HG03469 (cell line): Measurements from ENCODE around the gene C3orf70.

Experiments used
- ATAC-seq: cut with Tn5 transposase; IDR thresholded peaks from one replicate; pipeline ENCODE4 v1.9.1; 2021; ENCODE audit warnings: mild to moderate bottlenecking, moderate library complexity, moderate number of reproducible peaks; ENCODE audit not compliant: unreplicated experiment

Gene C3orf70

DNA sequence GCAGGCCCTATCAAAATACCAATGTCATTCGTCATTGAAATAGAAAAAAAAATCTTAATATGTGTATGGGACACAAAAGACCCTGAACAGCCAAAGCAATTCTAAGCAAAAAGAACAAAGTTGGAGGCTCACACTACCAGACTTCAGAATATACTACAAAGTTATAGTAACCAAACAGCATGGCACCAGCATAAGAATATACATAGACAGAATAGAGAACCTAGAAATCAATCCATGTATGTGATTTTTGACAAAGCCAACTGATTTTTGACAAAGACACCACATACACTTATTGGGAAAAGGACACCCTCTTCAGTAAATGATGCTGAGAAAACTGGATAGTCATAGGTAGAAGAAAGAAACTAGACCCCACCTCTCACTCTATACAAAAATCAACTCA lies 95.0 kb downstream of the C3orf70 start:
- no peak for ATAC-seq

DNA sequence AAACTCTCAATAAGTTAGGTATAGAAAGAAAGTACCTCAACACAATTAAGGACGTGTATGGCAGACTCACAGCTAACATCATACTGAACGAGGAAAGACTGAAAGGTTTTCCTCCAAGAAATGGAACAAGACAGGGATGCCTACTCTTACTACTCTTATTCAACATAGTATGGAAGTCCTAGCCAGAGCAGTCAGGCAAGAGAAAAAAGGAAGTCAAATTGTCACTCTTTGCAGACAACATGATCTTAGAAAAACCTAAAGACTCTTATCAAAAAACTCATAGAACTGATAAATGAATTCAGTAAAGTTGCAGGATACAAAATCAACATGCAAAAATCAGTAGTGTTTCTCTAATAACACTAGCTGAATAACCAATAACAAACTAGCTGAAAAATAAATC lies 96.0 kb downstream of the C3orf70 start:
- ATAC-seq = no peak

DNA sequence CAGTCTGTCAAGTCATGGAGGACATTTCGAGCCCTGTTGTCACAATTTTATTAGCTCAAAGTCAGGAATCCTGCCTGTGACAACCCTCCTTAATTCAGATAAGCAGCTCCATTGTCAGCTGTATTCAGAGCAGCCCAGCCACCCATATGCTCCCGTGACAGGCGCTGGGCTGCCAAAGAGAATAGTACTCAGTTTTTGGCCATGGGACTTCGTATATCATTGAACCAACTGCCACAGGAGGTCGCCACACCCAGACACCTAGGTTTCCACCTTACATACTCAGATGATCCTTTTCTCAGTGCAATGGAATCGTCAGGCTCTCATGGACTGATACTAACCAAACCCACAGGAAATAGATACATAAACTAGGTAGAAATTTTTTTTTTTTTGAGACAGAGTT lies 100.2 kb downstream of the C3orf70 start:
- no peak for ATAC-seq

DNA sequence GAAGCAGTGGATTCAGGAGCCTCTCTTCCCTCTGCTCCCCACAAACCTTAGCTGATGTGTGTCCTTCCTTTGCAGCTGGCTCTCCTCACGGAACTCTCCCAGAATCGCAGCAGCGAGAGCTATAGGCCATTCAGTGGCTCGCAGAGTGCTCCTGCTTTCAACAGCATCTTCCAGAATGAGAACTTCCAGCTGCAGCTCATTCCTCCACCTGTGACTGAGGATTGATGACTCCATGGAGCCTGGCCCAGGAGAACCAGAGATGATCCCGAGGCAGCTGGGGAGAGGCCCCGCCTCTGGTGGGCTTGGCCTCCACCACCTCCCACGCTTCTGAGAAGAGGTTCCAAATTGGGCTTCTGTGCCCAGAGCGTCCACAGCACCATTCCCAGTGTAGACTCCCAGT lies 101.1 kb downstream of the C3orf70 start:
- no peak for ATAC-seq

DNA sequence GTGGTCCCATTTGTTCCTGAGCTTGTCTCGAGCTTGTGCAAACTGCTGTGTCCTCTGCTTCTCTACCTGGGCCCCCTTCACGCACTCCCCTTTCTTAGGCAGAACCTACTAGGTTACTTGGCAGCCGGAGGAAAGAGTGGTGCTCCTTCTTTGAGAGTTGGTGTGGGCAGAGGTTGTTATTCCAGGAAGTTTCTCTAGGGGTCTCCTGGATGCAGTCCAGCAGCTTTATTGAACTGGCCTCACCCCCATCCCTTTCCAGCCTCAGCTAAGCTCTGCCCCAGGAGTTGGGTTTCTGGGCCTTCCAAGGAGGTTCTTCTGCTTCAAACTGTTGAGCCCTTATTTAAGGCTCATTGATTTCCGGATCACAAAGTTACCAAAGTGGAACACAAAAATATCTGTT lies 103.2 kb downstream of the C3orf70 start:
- no peak for ATAC-seq

DNA sequence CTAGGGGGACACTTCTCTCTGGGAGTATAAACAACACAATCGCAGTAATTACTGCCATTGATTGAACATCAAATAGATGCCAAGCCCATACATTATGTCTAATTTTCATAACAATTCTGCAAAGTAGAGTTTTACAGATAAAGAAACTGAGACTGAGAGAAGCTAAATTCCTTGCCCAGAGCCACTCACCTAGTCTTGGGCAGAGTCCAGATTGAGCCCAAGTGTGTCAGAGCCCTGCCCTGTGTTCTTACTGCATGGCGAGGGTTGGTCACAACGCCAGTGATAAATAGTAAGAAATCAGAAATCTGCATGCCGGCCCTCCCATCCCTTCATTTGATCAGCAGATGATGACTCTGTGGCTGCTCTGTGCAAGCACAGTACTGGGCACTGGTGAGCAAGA lies 106.3 kb downstream of the C3orf70 start:
- ATAC-seq = no peak

DNA sequence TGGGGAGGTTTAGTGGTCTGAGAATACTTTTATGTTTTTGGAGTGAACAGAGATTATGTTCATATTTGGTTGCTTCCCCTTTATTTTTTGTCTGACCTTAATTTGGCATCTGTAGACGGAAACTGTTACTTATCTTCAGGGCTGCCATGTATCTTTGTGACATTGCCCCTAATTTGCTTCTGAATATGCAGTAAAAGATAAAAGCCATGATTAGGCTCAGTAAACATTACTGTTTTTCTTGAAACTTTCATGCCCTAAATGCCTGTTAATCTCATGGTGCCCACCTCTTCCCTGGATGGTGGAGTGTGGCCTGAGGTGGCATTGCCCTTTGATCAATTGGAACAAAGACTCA lies 106.7 kb downstream of the C3orf70 start:
- ATAC-seq = no peak

DNA sequence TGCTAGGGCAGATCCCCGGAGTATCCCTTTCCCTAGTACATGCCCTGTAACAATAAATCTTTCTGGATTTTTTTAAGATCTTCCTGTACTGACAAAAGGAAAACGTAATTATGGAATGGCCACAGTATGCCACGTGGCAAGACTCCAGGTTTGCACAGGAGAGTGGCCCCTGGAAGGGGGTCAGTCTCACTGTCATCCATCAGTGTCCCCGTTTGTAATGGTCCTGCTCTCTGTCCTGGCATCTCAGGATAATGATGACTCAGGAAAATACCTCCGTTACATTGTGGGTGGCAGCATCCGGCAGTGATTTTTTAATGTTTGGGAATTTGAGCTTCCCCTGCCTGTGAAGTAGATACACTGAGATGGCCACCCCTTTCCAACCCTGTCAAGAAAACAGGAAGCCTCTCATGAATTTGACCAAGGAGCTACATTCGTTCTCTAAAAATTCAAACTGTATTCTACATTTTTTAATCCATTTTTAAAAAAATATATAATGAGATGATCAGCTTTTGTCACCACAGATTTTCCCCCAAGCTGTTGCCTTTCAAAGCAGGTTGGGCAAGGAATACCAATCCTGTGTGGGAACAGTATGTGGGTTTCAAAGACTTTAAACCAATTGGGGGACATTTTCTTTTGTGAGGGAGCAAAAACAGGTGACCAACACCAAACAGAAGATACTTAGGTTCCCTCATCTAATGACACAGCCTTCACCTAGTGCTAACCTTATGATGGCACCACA lies 110.4 kb downstream of the C3orf70 start:
- no peak for ATAC-seq

DNA sequence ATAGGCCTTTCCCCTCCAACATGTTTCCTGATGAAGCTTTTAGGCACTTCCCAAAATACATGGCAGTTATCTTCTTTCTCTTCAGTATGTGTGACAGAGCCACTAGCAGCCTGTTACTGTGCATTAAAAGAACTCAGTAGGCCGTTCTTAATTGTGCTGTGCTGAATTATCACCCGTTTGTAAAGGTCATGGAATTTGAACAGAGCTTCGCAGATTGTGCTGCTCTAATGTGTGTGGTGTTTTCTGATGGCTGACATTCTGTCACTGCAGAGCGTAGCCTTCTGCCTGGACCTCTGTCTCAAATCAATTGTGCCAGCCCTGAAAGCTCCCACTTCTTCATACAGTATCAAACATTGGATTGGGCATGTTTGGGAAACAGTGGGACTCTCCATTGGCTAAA lies 111.3 kb downstream of the C3orf70 start:
- no peak for ATAC-seq

DNA sequence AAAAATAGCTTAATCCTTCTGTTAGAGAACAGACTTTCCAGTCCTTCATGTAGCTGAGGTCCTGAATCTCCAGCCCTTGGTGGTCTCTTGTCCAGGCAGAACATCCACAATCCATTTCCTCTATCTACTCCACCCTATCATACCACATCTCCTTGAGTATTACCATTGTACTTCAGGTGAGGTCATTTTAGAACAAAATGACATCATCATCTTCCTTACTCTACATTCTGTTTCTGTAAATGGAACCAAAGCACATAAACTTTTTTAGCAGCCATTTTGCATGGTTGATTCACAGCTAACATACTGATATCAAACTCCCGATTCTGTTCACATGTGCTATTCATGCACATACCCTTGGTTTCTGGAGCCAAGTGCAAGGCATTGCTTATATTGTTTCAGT lies 112.4 kb downstream of the C3orf70 start:
- ATAC-seq = no peak

DNA sequence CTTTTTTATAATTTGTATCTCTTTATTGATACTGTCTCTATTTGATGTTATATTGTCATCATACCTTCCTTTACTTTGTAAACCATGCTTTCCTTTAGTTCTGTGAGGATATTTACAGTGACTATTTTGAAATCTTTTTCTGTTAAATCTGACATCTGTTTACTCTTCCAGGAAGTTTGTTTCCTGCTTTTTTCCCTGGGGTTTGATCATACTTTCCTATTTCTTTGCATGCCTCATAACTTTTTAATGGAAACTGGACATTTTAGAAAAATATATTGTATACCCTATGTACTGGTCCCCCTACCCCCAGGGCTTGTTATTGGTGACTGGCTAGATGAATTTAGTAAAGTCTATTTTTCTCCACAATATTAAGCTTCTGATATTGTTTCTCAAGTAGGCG lies 115.1 kb downstream of the C3orf70 start:
- no peak for ATAC-seq

DNA sequence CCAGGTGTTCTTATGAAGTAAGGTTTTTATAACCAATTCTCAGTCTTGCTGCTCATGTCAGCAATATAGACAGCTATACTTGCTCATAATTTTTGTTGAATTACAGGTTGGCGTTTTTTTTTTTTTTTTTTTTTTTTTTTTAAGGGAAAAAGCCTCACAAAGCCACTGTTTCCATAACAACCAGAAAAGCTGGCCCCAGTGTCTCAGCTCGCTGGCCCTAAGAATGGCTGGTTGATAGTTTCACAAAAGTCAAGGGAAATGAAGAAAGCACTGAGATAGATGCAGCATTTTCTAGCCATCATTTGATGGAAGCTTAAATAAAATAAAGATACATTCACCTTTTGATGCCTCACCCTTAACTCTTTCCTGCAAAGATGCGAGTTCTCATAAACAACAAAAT lies 121.9 kb downstream of the C3orf70 start:
- no peak for ATAC-seq

DNA sequence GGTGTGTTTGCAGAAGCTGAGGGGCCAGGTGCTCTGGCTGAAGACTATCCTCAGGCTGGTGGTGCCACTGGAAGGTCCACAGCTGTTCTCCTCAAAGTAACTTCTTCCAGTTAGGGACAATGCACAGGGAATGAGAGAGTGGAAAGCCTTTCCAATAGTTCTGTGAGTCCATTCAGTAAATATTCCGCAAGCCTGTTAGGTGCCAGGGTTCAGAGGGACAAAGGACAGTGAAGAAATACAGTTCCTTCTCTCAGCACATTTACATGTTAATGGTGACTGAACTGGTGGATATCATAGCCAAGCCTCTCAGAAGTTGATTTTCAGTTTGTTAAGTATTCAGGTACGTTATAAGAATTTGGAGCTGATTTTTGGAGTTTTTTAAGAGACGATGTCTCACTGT lies 122.5 kb downstream of the C3orf70 start:
- ATAC-seq = no peak

DNA sequence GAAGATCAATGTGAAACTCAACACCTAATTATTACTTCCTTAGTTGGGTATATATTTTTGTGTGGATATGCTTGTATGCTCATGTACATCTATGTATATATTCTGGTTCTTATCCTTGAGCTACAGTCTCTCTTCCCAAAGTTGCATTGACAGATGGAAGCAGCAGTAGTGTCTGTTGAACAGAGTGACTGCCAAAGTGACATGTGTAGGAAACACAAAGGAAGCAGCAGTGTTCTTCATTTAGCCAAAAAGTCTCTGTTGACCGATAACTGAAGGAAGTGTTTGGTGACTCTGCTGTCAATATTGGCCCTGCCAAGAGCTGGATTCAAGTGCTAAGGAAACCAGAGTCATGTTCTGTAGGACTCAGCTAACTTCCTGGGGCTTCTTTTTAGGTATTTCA lies 123.8 kb downstream of the C3orf70 start:
- no peak for ATAC-seq

DNA sequence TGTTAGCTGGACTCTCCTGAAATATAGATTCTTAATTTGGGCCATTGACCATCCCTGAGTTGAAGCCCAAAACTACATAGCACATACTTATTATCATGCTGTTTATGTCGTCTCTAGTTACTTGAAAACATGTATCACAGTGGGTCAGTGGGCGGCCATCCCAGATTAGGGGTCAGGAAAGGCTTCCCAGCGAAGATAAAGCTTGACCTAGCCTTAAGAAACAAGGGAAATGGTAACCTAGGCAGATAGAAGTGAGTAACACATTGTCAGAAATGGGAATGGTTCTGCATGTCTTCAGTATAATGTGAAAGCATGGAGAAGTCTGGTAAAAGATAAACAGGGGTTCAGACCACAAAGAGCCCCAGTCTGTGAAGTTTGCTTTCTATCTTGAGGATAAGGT lies 124.7 kb downstream of the C3orf70 start:
- ATAC-seq = no peak
